Measurements from ENCODE around the gene NFATC3. TPM values are rescaled to one million over a fixed set of nuclear protein-coding genes. Genes with fewer than 3 reads are reported as not detected.
A peak's percentile ranks its signal among the peaks of the same experiment; 100 is the strongest.

Gene NFATC3
- total and polyA plus RNA-seq, 2 donors (not counting 1 experiment from before 2014, with no cell fraction given) = 33.4 to 115 TPM

DNA sequence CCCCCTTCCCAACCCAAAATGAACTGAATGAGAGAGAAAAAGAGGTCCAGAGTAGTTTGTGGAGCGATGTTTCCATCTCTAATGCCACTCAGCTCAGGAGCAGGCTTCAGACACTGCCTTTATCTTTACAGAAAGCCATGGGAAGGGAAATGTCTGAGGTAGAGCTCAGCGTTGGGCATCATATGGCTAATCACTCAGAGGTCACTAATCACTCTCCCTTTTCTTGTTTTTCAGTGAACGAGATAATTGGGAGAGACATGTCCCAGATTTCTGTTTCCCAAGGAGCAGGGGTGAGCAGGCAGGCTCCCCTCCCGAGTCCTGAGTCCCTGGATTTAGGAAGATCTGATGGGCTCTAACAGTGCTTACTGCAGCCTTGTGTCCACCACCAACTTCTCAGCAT, 140.9 kb downstream of the NFATC3 start:
- Histone ChIP-seq H3K4me2 (replicated peaks; ENCODE audit: low read depth, low read length, poor library complexity, severe bottlenecking) (no peak overlapping the region), H3K4me1 (ENCODE audit: control insufficient read depth in 2 of 2, insufficient read depth in 2 of 2, low read length in 2 of 2) (peaks cover 24 to 27% of the 10 kb centered on the region in 2 donors), H3K36me3 (replicated peaks in 1 of 2; ENCODE audit: control extremely low read depth in 1 of 2, control insufficient read depth in 1 of 2, extremely low read depth in 1 of 2, insufficient read depth in 2 of 2, low read length in 1 of 2) (peaks cover 20 to 40% of the 10 kb centered on the region in 2 experiments), H3K4me3 (ENCODE audit: control extremely low read depth in 1 of 5, extremely low read depth in 1 of 5, insufficient read depth in 1 of 5, low read depth in 2 of 5, low read length in 4 of 5) (no peak overlapping the region), H3K27me3 (replicated peaks in 1 of 4; ENCODE audit: control extremely low read depth in 1 of 4, control insufficient read depth in 3 of 4, insufficient read depth in 4 of 4, low read length in 3 of 4) (no peaks in the 10 kb centered on the region), H4K20me1 (ENCODE audit: control insufficient read depth, insufficient read depth, low read length, poor library complexity, severe bottlenecking) (peaks cover 32% of the 10 kb centered on the region), H3K79me2 (ENCODE audit: control insufficient read depth, insufficient read depth, low read length) (peaks cover 21% of the 10 kb centered on the region), H3K9me3 (ENCODE audit: control extremely low read depth in 1 of 3, control insufficient read depth in 2 of 3, insufficient read depth in 1 of 3, low read length in 2 of 3) (no peaks in the 10 kb centered on the region), H3K27ac (ENCODE audit: low read length in 2 of 2) (peak overlapping the region in 1 of 2 donors; percentile 49), H2AFZ (ENCODE audit: insufficient read depth, low read depth, low read length, poor library complexity, severe bottlenecking) (no peak overlapping the region), H3K9ac (ENCODE audit: low read length) (no peak overlapping the region)
- DNase-seq (no peak), ATAC-seq (ENCODE audit: low read depth) (no peak)
- H3K27ac Mint-ChIP-seq = peak overlapping the region; percentile 48
- CTCF ChIA-PET = interaction anchor here (0.7 to 7.1 kb wide), 8 partner anchors 12 to 342 kb away, joined by 3 to 62 read pairs (median 4); partner anchors contain the start of genes NFATC3 and NRN1L
- no peak for TF ChIP-seq EZH2 (IDR thresholded peaks at IDR 0.05; ENCODE audit: borderline replicate concordance, insufficient read depth, low read depth, low read length, poor library complexity, severe bottlenecking)
- TF ChIP-seq, protein P1, sequence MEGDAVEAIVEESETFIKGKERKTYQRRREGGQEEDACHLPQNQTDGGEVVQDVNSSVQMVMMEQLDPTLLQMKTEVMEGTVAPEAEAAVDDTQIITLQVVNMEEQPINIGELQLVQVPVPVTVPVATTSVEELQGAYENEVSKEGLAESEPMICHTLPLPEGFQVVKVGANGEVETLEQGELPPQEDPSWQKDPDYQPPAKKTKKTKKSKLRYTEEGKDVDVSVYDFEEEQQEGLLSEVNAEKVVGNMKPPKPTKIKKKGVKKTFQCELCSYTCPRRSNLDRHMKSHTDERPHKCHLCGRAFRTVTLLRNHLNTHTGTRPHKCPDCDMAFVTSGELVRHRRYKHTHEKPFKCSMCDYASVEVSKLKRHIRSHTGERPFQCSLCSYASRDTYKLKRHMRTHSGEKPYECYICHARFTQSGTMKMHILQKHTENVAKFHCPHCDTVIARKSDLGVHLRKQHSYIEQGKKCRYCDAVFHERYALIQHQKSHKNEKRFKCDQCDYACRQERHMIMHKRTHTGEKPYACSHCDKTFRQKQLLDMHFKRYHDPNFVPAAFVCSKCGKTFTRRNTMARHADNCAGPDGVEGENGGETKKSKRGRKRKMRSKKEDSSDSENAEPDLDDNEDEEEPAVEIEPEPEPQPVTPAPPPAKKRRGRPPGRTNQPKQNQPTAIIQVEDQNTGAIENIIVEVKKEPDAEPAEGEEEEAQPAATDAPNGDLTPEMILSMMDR (IDR thresholded peaks at IDR 0.05) = no peak
- POLR2A ChIA-PET = no interaction called here
- no peaks in the 10 kb centered on the region for H3K9me3 Mint-ChIP-seq (ENCODE audit: insufficient read depth)
- peaks cover 36% of the 10 kb centered on the region for H3K4me1 Mint-ChIP-seq
- WGBS (ENCODE audit: insufficient coverage) = 100% methylated on average over 3 of the region's 4 CpGs
- intact Hi-C loops (cut with micrococcal nuclease) = loop anchor here (2.0 to 10.0 kb wide), 2 partner anchors 233 to 261 kb away; partner anchors contain the start of gene SLC12A4
- H3K4me3 Mint-ChIP-seq = no peak overlapping the region
- H3K27me3 Mint-ChIP-seq = no peaks in the 10 kb centered on the region

DNA sequence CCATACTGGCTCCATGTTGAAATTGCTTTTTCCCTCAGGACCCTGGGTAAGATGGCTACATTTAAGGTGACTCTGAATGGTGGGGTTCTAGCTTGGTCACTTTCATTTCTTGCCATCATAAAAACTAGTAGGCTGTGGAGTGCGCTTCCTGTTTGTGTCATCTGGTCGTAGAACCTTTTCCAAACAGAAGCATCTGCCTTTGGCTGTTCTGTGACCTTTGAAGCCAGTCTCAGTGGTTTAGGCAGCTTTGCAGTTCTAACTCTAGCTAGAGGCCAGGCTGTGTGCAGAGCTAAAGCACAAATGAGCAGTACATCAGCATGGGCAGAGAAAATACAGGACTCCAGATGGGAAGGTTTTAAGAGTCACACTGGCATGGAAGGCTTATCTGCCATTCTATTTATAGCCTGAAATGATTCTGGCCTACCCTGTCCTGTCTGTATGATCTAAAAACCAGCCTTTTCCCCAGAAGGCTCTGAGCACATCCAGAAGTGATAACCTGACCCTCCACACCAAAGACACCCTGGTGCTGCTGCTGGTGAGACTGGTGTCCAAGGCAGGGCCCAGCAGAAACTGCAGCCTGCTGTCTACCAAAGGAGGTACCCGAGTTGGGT, 142.1 kb downstream of the NFATC3 start:
- TF ChIP-seq EZH2 (IDR thresholded peaks at IDR 0.05; ENCODE audit: borderline replicate concordance, insufficient read depth, low read depth, low read length, poor library complexity, severe bottlenecking) = no peak
- TF ChIP-seq, protein P1 (IDR thresholded peaks at IDR 0.05) = no peak
- H2AFZ ChIP-seq (ENCODE audit: insufficient read depth, low read depth, low read length, poor library complexity, severe bottlenecking) = no peak overlapping the region
- DNase-seq = peak; percentile 10
- H3K4me2 ChIP-seq (replicated peaks; ENCODE audit: low read depth, low read length, poor library complexity, severe bottlenecking) = peak overlapping the region; percentile 40
- peaks cover 16% of the 10 kb centered on the region for H3K79me2 ChIP-seq (ENCODE audit: control insufficient read depth, insufficient read depth, low read length)
- H3K36me3 ChIP-seq (replicated peaks in 1 of 2; ENCODE audit: control extremely low read depth in 1 of 2, control insufficient read depth in 1 of 2, extremely low read depth in 1 of 2, insufficient read depth in 2 of 2, low read length in 1 of 2) = peaks cover 20 to 40% of the 10 kb centered on the region in 2 experiments
- Mint-ChIP-seq H3K4me3 (peak overlapping the region; percentile 43), H3K27ac (peak overlapping the region; percentile 82), H3K9me3 (ENCODE audit: insufficient read depth) (no peaks in the 10 kb centered on the region), H3K27me3 (no peaks in the 10 kb centered on the region), H3K4me1 (peaks cover 36% of the 10 kb centered on the region)
- H4K20me1 ChIP-seq (ENCODE audit: control insufficient read depth, insufficient read depth, low read length, poor library complexity, severe bottlenecking) = peaks cover 32% of the 10 kb centered on the region
- H3K27ac ChIP-seq (ENCODE audit: low read length in 2 of 2) = peak overlapping the region; percentile 25 to 61
- no peak overlapping the region for H3K9ac ChIP-seq (ENCODE audit: low read length)
- H3K4me1 ChIP-seq (ENCODE audit: control insufficient read depth in 2 of 2, insufficient read depth in 2 of 2, low read length in 2 of 2) = peaks cover 24 to 27% of the 10 kb centered on the region in 2 donors
- no peaks in the 10 kb centered on the region for H3K9me3 ChIP-seq (ENCODE audit: control extremely low read depth in 1 of 3, control insufficient read depth in 2 of 3, insufficient read depth in 1 of 3, low read length in 2 of 3)
- H3K27me3 ChIP-seq (replicated peaks in 1 of 4; ENCODE audit: control extremely low read depth in 1 of 4, control insufficient read depth in 3 of 4, insufficient read depth in 4 of 4, low read length in 3 of 4) = no peaks in the 10 kb centered on the region
- WGBS (ENCODE audit: insufficient coverage) = 56% methylated on average over 2 of the region's 3 CpGs
- POLR2A ChIA-PET = interaction anchor here (0.7 kb wide), 1 partner anchor 83 kb away, joined by 4 read pairs; the partner anchor contains the start of genes PRMT7 and SLC7A6OS
- peak; percentile 59 for ATAC-seq (ENCODE audit: low read depth)
- intact Hi-C loops (cut with micrococcal nuclease) = loop anchor here (2.0 to 10.0 kb wide), 2 partner anchors 234 to 262 kb away; partner anchors contain the start of gene SLC12A4
- no peak overlapping the region for H3K4me3 ChIP-seq (ENCODE audit: control extremely low read depth in 1 of 5, extremely low read depth in 1 of 5, insufficient read depth in 1 of 5, low read depth in 2 of 5, low read length in 4 of 5)
- CTCF ChIA-PET = interaction anchor here (0.8 to 7.1 kb wide), 19 partner anchors 11 to 411 kb away, joined by 3 to 62 read pairs (median 7); partner anchors contain the start of genes NFATC3 and NRN1L

Data from B cell (primary cell).